Measurements from ENCODE around the gene WSCD1. TPM values are rescaled to one million over a fixed set of nuclear protein-coding genes. Genes with fewer than 3 reads are reported as not detected.

WSCD1 gene
- 0.28 and 0.48 TPM in 2 replicates for total RNA-seq (2021)
- Bru-seq, nascent RNA, result percentile 18 among the genes with signal in this experiment
- percentile 13 among the genes with signal in this experiment for BruChase-seq, experiment 1, labeled RNA remaining after a 2-hour chase
- BruChase-seq, experiment 2, labeled RNA remaining after a 6-hour chase, result percentile 14 among the genes with signal in this experiment
- long read RNA-seq, result 0 reads

DNA sequence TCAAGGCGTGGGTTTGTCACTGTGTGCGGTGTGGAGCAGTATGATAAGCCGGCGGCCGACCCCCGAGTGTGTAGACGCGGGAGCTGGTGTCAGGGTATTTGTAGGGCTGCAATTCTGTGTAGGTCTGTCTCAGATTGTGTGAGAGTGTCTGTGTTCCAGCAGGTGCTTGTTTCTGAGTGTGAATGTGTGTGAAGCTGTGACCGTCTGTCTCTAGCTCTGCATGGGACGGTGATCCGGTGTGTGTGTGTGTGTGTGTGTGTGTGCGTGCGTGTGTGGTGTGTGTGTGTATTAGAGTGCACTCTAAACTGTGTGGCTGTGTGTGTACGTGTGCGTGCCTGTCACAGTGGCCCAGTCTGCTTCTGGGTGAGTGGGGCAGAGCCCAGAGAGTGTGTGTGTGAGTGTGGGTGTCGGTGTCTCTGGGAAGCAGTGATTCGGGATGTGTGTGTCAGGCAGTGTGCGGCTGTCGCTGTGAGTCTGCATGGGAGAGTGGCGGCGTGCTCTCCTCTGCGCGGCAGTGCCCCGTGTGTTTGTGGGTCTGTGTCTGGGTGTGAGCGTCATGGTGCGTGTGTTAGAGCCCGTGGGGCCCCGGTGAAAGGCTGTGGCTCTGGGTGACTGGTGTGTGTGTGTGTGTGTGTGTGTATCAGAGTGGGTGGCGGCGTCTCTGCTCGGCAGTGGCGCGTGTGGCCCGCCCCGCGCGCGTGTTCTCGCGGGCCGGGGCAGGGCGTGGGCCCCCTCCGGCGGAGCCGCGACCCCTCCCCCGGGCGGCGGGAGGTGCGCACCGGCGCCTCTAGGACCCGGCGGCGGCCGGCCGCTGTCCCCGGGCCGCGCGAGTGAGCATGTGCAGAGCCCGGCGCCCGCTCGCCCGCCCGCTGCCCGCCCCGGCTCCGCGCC lies at the start of gene WSCD1:
Gene WSCD1 (plus strand): TSS at position 841 of the 891 bp plus-strand sequence. CDS start 10,280 bp downstream, outside the sequence.
- no peak within 1 kb of the TSS for H3K27ac ChIP-seq (ENCODE audit: low read depth, low read length, poor library complexity, severe bottlenecking)
- H3K4me3 ChIP-seq (ENCODE audit: low read depth, low read length, poor library complexity, severe bottlenecking), result peak within 1 kb of the TSS; percentile 37
- no peaks in the 10 kb centered on the region for H3K4me1 ChIP-seq (ENCODE audit: insufficient read depth, low read length, poor library complexity, severe bottlenecking)
- ChIA-PET CTCF (no interaction called here), POLR2A (ENCODE audit: low non-redundant PET) (no interaction called here)
- peak; percentile 69 for TF ChIP-seq EZH2 (IDR thresholded peaks at IDR 0.05; ENCODE audit: borderline replicate concordance, low read depth, low read length, poor library complexity, severe bottlenecking)
- TF ChIP-seq, protein P1, sequence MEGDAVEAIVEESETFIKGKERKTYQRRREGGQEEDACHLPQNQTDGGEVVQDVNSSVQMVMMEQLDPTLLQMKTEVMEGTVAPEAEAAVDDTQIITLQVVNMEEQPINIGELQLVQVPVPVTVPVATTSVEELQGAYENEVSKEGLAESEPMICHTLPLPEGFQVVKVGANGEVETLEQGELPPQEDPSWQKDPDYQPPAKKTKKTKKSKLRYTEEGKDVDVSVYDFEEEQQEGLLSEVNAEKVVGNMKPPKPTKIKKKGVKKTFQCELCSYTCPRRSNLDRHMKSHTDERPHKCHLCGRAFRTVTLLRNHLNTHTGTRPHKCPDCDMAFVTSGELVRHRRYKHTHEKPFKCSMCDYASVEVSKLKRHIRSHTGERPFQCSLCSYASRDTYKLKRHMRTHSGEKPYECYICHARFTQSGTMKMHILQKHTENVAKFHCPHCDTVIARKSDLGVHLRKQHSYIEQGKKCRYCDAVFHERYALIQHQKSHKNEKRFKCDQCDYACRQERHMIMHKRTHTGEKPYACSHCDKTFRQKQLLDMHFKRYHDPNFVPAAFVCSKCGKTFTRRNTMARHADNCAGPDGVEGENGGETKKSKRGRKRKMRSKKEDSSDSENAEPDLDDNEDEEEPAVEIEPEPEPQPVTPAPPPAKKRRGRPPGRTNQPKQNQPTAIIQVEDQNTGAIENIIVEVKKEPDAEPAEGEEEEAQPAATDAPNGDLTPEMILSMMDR (conservative IDR thresholded peaks at IDR 0.05; ENCODE audit: low read depth, low read length), result no peak
- H3K36me3 ChIP-seq (ENCODE audit: insufficient read depth, low read length, poor library complexity, severe bottlenecking), result no peaks in the 10 kb centered on the region
- H3K27me3 ChIP-seq (replicated peaks; ENCODE audit: insufficient read depth, low read depth, low read length, poor library complexity), result peaks cover 70% of the 10 kb centered on the region
- no TSS peak for BruUV-seq (replicated peaks)
- DNase-seq (ENCODE audit: low spot score), result peak; percentile 23
- no peaks in the 10 kb centered on the region for H3K9me3 ChIP-seq (ENCODE audit: low read depth, low read length, poor library complexity, severe bottlenecking)
- intact Hi-C loops (cut with micrococcal nuclease; ENCODE audit: unreplicated experiment), result no loop called here

DNA sequence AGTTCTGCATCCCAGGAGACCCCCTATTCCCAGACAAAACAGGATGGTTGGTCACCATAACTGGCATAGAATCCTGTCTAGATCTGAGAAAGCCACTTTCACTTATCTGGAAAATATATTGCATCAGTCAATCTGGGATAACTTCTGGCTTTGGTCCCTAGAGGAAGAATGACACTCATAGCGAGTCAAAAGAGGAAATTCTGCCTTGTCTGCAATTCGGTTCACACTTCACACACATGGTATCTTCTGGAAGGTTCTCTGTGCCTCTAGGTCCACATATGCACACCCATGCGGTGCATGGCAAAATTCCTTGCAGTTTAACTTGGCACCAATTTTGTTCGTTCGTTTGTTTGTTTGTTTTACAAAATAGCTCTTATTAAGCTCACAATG lies 49.2 kb upstream of the WSCD1 start:
- ChIA-PET CTCF (no interaction called here), POLR2A (ENCODE audit: low non-redundant PET) (no interaction called here)
- no peak for DNase-seq (ENCODE audit: low spot score)
- no TSS peak for BruUV-seq (replicated peaks)
- Histone ChIP-seq H3K4me1 (ENCODE audit: insufficient read depth, low read length, poor library complexity, severe bottlenecking) (no peaks in the 10 kb centered on the region), H3K36me3 (ENCODE audit: insufficient read depth, low read length, poor library complexity, severe bottlenecking) (no peaks in the 10 kb centered on the region), H3K27me3 (replicated peaks; ENCODE audit: insufficient read depth, low read depth, low read length, poor library complexity) (peaks cover 82% of the 10 kb centered on the region), H3K4me3 (ENCODE audit: low read depth, low read length, poor library complexity, severe bottlenecking) (no peak overlapping the region), H3K27ac (ENCODE audit: low read depth, low read length, poor library complexity, severe bottlenecking) (no peak overlapping the region), H3K9me3 (ENCODE audit: low read depth, low read length, poor library complexity, severe bottlenecking) (no peaks in the 10 kb centered on the region)
- intact Hi-C loops (cut with micrococcal nuclease; ENCODE audit: unreplicated experiment), result no loop called here
- TF ChIP-seq, protein P1 (conservative IDR thresholded peaks at IDR 0.05; ENCODE audit: low read depth, low read length), result no peak
- no peak for TF ChIP-seq EZH2 (IDR thresholded peaks at IDR 0.05; ENCODE audit: borderline replicate concordance, low read depth, low read length, poor library complexity, severe bottlenecking)

DNA sequence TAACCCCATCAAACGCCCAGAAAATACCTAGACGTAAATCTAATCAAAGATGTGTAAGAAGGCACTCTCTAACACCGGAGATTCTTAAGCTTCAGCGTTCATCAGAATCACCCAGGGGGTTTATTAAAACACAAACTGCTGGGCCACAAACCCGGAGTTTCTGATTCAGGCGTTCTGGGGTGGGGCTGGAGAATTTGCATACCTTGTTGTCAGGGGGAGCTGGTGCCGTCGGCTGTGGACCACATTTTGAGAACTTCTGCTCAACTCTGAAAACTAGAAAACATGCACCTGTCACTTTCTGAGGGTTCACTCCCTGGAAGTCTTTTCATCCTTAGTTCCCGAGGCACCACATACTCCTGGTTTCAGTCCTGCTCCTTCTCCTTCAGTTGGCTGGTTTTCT lies 48.6 kb upstream of the WSCD1 start:
- POLR2A ChIA-PET (ENCODE audit: low non-redundant PET), result no interaction called here
- intact Hi-C loops (cut with micrococcal nuclease; ENCODE audit: unreplicated experiment), result no loop called here
- Histone ChIP-seq H3K27me3 (replicated peaks; ENCODE audit: insufficient read depth, low read depth, low read length, poor library complexity) (peaks cover 88% of the 10 kb centered on the region), H3K4me1 (ENCODE audit: insufficient read depth, low read length, poor library complexity, severe bottlenecking) (no peaks in the 10 kb centered on the region), H3K9me3 (ENCODE audit: low read depth, low read length, poor library complexity, severe bottlenecking) (no peaks in the 10 kb centered on the region), H3K4me3 (ENCODE audit: low read depth, low read length, poor library complexity, severe bottlenecking) (no peak overlapping the region), H3K36me3 (ENCODE audit: insufficient read depth, low read length, poor library complexity, severe bottlenecking) (no peaks in the 10 kb centered on the region), H3K27ac (ENCODE audit: low read depth, low read length, poor library complexity, severe bottlenecking) (no peak overlapping the region)
- no TSS peak for BruUV-seq (replicated peaks)
- TF ChIP-seq, protein P1 (conservative IDR thresholded peaks at IDR 0.05; ENCODE audit: low read depth, low read length), result no peak
- TF ChIP-seq EZH2 (IDR thresholded peaks at IDR 0.05; ENCODE audit: borderline replicate concordance, low read depth, low read length, poor library complexity, severe bottlenecking), result no peak
- CTCF ChIA-PET, result interaction anchor here (0.6 kb wide), 1 partner anchor 215 kb away, joined by 5 read pairs; no protein-coding TSS in a partner anchor
- no peak for DNase-seq (ENCODE audit: low spot score)
